Measurements from ENCODE around the gene CDK6.

The CDK6 gene

DNA sequence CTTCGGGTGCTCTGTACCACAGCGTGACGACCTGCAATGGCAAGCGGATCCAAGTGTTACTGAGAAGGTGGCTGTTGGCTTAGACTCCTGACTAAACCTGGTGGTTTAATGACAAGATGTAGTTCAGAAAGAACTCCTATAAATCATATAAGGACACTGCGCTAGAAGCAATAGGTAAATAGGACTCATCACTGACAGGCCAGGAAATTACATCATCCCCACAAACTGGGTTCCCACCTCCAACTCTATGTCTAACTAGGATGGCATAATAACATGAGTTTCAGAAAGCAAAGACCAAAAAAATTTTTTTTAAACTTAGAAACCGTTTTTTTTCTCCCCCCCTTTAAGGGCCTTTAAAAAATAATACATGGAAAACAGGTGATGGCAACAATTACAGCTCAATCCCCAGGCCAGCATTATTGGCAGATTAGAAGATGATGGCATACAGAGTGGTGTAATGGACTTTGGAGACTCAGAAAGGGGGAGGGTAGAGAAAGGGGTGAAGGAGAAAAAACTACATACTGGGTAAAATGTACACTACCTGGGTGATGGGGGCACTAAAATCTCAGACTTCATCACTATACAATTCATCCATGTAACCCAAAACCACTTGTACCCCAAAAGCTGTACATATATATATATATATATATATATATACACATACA is 164.7 kb downstream of the CDK6 start:
- H3K4me3 ChIP-seq (ENCODE audit: low read depth, low read length) = no peak overlapping the region
- DNase-seq (ENCODE audit: low read depth) = no peak
- no peak for TF ChIP-seq CTCF (IDR thresholded peaks at IDR 0.05; ENCODE audit: insufficient read depth, low read depth, low read length, missing control alignments)

GRCh38 chr7:92670204-92670851 is 166.0 kb downstream of the CDK6 start:
- H3K4me3 ChIP-seq (ENCODE audit: low read depth, low read length) = no peak overlapping the region
- DNase-seq (ENCODE audit: low read depth) = no peak
- TF ChIP-seq CTCF (IDR thresholded peaks at IDR 0.05; ENCODE audit: insufficient read depth, low read depth, low read length, missing control alignments) = no peak

DNA sequence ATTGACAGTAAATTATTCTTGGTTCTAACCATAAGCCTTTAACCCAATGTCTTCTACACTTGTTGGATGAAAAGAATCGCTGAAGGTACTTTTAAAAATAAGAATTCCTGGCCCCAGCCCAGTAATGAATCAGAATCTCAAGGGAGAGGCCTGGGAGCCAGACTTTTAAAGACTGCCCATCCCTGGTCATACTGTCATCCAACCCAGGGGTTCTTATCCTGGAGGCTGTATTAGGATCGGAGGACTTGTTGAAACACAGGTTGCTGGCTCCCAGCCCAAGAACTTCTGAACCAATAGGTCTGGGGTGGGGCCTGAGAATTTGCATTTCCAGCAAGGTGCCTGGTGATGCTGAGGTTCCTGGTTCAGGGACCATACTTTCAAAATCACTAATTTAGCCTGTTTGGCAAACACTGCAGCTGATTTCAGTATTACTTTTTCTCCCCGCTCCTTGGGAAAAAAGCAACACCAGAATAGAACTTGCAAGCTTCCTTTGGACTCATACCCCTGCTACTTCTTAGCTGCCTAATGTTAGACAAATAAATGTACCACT is 166.7 kb downstream of the CDK6 start:
- peak; percentile 43 for DNase-seq (ENCODE audit: low read depth)
- no peak for TF ChIP-seq CTCF (IDR thresholded peaks at IDR 0.05; ENCODE audit: insufficient read depth, low read depth, low read length, missing control alignments)

GRCh38 chr7:92668564-92668963 is 167.8 kb downstream of the CDK6 start:
- H3K4me3 ChIP-seq (ENCODE audit: low read depth, low read length) = no peak overlapping the region
- DNase-seq (ENCODE audit: low read depth) = no peak
- TF ChIP-seq CTCF (IDR thresholded peaks at IDR 0.05; ENCODE audit: insufficient read depth, low read depth, low read length, missing control alignments) = no peak

More for the DNA sequence above, 166.7 kb downstream of the CDK6 start:
- no peak overlapping the region for H3K4me3 ChIP-seq (ENCODE audit: low read depth, low read length)

GRCh38 chr7:92667816-92668535 is 168.4 kb downstream of the CDK6 start:
- DNase-seq (ENCODE audit: low read depth) = no peak
- no peak for TF ChIP-seq CTCF (IDR thresholded peaks at IDR 0.05; ENCODE audit: insufficient read depth, low read depth, low read length, missing control alignments)

GRCh38 chr7:92665926-92666325 is 170.4 kb downstream of the CDK6 start:
- TF ChIP-seq CTCF (IDR thresholded peaks at IDR 0.05; ENCODE audit: insufficient read depth, low read depth, low read length, missing control alignments) = no peak
- no peak overlapping the region for H3K4me3 ChIP-seq (ENCODE audit: low read depth, low read length)
- no peak for DNase-seq (ENCODE audit: low read depth)

More at GRCh38 chr7:92667816-92668535, 168.4 kb downstream of the CDK6 start:
- H3K4me3 ChIP-seq (ENCODE audit: low read depth, low read length) = no peak overlapping the region

Measured in GM12865 (cell line).